Skin of body (tissue), 2 donors: ENCODE data around the gene SUSD6. TPM values are rescaled to one million over a fixed set of nuclear protein-coding genes. Genes with fewer than 3 reads are reported as not detected.
"Not testable (repeated sequence)": the region's sequence is repeated elsewhere in the genome, so short reads cannot be mapped to it uniquely, and the experiment has no call there.

ENCODE experiments used
- DNase-seq: peaks from one replicate; lab custom pipeline; 2025; lab: John Stamatoyannopoulos, UW
- total RNA-seq: library from RNA; depleted of rRNA; stranded (reverse); fragments of >200 nt; gene quantifications from one replicate; pipeline ENCODE4 v1.2.3, GENCODE V29; 2014

SUSD6 gene
- total RNA-seq, 1 donor from 2014 or later = 18.5 TPM

DNA sequence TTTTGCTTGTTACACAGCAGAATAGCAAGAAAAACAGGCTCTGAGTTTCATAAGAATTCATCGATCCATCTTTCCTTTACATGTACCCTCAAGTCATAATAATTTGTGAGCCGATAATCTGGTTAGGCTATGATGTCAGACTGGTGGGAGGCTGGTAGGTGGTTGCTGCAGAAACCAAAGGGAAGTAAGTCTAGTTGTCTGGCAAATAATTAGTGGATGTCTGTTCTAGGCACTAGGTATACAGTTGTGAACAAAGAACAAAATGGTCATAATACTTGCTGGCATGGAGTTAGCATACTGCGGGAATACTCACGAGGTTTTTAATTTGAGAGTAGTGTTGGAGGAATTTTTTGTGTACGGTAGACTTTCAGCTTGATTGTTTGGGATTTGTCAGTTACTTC is 8.8 kb downstream of the SUSD6 start:
- no peak for DNase-seq

DNA sequence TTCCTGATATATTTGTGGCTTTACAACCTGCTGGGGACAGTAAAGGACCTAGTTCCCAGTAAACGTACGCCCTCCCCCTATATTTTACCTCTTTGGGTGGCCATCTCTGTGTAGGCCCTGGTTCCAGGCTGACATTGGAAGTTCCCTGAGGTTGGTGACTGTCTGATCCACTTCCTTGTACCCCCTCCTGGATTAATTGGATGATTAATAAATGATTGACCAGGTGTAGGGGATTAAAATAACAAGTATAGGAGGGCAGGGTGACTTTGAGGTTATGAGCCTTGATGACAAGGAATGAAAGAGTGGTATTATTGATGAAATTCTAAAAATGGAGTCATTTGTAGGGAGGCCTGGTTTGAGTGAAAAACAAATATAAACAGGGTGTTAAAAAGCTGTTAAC is 9.6 kb downstream of the SUSD6 start:
- DNase-seq = no peak

DNA sequence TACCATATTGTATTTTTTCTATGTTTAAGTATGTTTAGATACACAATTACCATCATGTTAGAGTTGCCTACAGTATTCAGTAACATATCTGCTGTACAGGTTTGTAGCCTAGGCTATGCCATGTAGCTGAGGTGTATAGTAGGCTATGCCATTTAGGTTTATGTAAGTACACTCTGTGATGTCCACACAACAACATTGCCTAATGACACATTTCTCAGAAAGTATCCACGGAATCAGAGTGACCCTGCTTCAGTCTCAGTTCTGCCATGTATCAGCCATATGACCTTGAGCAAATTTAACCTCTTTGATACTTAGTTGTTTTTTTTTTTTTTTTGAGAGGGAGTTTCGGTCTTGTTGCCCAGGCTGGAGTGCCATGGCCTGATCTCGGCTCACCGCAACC is 12.7 kb downstream of the SUSD6 start:
- DNase-seq = no peak

DNA sequence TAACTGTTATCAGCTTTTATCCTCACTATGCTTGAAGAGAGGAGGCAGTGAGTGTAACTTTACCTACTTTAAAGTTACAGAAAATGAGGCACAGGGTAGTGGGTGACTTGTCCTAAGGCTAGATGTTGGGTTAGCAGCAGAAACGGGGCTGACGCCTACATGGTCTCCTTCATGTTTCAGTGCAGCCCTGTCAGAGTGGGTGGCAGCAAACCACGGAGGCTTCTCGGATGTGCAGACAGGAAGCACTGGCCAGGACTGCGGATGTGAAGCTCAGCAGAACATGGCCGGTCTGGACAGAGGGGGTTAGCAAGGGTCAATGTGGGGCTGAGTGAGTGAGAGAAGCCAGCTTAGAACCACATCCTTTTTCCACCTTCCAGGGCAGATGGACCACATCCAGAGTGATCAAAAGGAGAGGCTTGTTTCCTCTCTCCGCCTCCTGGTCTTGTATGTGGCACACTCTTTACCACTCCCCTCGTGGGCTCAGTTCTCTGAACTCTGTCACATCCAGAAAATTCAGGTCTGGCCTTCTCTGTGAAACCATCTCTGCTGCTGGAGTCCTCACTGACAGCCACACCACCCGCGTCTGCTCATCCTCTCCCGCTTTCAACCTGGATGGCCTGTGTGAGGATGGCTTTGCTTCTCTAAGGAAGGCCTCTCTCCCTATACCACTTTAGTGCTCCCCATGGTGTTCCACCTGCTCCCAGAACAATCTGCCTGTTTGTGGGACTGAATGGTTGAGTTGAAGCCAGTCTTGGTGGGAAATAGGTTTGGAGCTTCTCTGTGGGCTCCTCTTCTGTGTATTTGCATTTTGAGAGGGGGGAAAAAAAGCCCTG is 14.1 kb downstream of the SUSD6 start:
- DNase-seq = peak; percentile 49

DNA sequence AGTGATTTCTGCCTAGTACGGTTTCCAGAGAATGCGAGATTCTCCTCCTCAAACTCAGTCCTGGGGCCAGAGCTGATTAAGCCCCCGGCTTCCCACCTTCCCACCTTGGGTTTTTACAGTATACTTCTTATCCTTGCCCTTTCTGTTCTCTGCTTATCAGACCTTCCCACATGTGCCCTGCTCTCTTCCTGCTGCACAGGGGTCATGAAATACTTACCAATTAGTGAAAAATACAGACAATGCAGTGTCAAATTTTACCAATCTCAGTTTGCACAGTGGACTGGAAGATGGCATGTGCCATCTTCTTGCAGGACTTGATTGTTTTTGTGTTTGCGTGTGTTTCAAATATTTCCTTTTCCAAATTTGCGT is 14.7 kb downstream of the SUSD6 start:
- no peak for DNase-seq

DNA sequence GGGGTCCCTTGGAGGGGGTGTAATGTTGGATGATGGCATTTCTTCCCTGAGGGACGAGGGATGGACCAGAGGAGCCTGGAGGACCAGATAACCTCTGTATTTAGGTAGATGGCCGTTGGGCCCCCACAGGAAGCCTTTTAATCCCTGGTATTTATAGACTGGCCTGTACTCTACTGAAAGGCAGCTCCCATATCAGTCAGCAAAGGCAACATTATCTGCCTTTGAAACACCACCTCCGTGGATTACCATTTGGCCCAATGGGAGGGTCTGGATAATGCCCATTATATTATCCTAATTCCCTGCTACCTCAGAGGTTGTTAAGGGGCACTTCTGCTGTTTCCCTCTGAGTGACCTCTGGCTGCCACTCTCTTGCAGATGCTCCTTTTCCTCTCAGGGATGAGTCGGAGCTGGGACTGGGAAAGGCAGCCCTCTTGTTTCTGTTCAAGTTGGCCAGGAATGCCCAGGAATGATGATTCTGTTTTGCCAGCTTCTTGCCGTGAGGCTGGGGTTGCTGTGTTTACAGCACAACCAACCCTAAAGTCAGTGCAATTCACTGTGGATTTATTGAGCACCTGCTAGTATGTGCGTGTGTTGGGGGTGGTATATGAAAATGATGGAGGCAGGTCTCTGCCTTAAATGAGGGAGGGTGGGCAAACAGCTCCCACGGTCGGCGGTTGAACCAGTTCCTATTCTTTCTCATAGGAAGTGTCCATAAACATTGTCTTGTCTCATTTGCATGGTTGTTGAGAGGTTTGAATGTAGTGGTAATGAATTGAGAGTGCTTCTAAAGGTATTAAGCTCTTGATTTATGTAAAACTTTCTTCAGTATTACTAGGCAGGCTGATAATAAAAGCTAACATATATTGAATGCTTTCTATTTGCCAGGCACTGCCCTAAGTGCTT is 18.1 kb downstream of the SUSD6 start:
- DNase-seq = no peak

DNA sequence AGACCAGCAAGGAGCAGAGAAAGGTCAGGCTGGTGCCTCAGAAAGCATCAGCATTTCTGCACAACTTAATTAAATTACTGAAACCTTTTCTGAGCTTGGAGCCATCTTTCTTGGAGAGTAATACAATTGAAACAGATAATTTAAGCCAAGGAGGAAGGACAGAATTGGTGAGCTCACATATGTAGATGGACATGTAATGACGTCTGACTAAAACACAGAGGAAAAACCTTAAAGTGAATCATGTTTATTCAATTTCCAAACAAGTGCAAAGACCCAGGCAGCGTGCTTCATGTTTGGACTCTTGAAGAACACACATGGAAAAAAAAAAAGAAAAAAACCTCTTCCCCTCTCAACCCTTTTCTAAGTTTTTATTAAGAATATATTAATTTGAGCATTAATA is 19.0 kb downstream of the SUSD6 start:
- no peak for DNase-seq

DNA sequence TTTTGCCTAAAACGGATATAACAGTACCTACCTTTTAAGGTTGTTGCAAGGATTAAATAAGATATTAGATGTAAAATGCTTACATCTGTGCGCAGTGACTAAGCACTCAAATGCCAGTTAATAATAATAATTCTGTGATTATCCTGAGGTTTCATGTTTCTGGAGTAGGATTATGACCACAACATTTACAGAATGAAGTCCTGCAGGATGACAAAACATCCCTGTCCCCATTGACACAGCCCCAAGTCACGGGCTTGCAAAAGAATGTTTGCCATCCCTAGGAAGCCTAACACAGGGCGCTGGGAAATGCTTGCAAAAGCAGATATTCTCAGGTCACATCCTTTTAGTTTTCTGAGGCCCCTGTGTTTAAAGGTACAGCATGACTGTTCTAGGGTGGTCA is 20.1 kb downstream of the SUSD6 start:
- DNase-seq = no peak

DNA sequence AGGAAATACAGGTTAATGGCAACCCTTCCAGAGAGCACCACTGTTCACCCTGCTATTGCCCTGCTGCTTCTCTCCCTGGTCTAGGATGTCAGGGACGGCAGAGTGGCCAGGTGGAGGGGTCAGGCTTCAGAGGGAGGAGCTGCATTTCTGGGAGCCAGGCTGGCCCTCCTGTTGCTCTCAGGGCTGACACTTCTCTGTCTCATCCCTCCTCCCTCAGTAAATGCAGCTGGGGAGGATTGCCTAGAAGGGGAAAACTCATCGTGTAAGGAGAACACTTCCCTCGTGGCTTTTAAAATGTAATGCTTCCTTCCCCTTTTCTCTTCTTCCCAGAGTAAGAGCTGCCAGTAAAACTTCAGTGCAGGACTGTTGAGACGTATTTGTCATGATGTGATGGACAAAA is 20.8 kb downstream of the SUSD6 start:
- no peak for DNase-seq

DNA sequence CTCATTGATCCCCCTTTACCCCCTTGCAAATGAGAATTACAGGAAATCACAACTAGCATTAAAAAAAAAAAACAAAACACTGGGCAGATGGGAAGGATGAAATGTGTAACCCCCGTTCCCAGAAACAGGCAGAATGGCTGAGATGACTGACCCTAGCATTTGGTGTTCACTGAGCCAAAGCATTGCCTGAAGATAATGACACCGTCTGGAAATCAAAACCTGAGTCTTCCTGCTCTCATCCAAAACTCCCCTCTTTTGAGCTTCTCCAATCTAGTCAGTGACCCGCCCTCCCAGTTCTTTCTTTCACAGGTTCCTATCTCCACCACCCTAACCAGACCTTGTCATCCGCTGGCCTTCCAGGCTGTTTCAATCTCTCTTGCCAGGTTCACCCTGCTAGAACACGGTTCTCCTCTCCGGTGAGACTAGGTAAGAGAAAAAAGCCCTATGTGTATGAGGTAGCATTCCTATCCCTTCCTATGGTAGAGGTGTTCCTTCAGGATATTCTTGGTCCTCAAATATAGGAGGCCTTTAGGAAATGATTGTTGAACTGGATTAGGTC is 21.3 kb downstream of the SUSD6 start:
- no peak for DNase-seq

DNA sequence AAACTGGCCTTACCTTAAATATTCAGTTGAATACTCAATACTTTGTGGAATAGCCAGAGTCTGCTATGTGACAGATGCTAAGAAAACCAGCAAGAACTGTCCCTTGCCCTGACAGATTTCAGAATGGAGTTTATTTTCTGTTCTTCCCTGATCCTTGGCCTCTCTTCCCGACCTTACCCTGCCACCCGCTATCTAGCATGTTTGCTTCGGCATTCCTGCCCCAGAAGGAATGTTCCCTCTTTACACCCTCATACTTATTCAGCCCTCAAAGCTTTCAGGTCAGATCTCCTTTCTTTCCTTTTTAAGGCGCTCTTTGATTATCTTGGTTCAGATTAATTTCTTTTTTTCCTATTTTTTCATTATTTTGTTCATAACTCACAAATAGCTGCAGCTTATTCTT is 21.8 kb downstream of the SUSD6 start:
- DNase-seq = no peak

DNA sequence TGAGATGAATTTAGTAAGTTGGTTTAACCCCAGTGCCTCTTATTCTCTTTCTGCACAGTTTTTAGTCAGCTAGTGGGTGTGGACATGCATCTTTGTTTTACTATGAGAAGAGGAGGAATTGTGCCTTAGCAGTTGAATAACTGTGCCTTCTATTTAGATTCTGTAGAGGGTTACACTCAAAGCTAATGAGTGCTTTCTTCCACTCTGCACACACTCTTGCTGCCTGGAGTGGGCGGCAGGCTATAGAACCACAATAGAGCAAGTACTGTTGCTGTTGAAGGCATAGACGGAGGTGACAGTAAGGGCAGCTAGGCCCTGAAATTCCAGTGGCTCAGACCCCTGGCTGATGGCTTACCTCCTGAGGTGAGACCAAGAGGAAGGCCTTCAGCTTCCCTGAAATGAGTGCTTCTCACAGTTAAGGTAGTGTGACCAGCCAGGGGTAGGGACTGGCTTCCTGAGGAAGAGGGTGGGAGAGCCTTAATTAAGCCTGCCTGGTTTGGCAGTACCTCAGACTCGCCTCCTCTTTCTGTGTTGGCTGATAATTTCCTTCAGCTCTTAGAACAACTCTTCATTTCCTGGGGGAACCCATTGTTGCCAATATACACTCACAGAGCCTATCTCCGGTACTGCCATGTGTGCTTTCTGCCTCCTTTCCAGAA is 24.7 kb downstream of the SUSD6 start:
- DNase-seq = peak; percentile 11

DNA sequence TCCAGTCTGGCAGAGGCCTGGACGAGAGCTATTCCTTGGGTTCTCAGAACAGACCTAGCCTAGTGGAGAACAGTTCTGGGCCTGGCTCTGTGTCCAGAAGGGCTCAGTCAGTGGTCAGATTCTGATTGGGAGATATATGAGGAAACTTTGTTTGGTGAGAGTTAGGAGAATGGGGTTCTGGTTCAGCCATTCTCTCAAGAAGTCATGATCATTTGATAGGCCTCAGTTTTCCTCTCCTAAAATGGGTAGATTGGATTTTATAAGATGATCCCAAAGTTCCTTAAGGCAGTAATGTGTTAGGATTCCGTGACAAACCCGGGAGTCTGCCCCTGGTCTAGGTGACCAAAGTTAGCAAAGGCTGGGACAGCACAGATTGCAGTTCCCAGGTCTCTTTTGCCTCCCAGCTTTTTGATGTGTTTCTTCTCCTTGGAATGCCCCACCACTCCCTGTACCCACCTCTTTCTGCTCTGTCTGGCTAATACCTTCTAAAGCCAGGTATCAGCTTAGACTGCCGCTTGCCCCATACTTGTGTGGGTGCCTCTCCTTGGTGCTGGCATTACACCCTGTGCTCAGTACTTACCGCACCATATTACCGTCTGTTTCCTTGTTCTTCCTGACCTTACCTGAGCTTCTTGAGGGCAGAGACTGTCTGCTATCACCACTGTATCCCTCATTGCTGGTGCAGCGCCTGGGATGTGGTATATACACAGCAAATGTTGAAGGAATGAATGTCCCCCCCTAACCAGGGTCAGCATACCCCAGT is 25.5 kb downstream of the SUSD6 start:
- DNase-seq = no peak

DNA sequence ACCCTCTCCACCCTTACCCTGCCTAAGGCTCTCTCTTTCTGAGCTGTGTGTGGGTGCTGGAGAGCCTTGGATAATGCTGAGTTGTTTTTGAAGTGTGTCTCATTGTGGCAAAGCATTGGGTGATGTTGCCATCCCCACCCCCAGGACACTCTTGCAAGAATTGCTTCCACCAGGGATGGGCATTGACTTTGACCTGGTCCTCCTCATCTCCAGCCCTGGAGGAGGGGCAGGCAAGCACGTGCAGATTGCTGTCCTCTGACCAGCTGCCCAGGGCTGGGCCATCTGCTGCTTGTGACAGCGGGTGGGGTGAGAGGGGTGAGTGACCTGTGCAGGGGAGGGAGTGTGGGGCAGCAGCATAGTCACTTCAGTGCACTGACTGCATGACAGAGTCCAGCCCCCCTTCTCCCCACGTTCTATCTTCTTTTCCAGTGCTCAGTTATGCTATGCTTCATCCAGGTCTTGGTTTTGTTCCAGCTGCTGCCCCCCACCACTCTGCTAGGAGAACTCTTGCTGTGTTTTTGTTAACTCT is 26.2 kb downstream of the SUSD6 start:
- no peak for DNase-seq

DNA sequence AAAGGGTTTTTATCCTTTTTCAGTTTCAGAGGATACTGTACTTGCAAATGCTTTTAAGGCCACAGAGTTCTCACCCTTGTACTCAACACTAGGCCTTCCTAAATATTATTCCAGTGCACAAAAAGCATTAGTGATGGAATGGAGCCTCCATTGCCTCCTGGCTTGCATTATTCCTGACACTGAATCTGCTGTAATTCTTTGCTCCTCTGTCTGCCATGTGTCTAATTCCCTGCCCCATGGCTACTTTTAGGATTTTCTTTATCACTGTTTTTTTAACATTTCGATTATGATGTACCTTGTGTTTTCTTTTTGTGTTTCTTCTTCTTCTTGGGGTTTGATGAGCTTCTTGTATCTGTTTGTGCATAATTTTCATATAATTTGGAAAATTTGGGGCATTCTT is 29.5 kb downstream of the SUSD6 start:
- DNase-seq = no peak

DNA sequence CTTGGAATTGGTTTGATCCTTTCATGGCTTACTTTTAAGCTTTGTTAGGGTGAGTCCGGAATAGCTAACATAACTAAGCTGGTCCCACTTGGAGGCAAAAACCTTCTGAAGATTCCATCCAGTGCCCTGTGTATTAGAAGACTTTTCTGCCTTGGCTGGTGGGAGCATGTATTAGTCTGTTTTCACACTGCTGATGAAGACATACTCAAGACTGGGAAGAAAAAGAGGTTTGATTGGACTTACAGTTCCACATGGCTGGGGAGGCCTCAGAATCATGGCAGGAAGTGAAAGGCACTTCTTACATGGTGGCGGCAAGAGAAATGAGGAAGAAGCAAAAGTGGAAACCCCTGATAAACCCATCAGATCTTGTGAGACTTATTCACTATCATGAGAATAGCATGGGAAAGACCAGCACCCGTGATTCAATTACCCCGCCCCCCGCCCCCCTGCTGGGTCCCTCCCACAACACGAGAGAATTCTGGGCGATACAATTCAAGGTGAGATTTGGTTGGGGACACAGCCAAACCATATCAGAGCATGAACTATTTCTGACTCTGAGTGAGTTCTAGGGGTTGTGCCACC is 30.9 kb downstream of the SUSD6 start:
- not testable (repeated sequence) for DNase-seq

DNA sequence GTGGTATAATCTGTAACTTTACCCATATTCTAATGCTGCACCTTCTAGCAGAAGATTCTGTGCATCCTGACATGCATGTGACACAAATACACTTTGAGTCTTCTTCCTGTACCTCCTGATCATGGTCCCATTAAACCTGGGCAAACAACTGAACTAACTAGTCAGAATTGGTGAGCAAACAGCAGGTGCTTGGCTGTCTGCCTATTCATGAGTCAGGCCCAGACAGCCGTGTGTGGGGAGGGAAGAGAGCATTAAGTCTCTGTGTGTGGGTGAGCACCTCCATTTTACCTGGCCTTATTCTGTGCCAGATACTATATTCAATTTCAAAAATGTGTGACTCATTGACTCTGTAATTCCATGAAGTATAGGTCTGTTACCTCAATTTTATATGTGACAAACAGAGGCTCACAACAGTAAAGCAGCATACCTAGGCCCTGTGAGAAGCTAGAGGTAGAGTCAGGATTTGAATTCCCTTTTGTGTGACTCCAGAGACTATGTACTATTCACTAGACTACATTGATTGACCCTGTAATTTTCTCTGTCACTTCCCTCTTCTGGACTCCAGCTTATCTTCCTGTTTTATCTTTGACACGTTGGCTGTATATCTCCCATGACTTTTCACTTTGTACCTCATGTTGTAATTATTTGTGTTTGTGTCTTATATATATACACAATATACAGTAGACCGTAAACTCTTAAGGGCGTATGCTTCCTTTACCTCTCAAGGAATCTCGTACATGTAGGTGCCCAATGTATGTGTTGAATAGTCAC is 32.2 kb downstream of the SUSD6 start:
- DNase-seq = no peak

DNA sequence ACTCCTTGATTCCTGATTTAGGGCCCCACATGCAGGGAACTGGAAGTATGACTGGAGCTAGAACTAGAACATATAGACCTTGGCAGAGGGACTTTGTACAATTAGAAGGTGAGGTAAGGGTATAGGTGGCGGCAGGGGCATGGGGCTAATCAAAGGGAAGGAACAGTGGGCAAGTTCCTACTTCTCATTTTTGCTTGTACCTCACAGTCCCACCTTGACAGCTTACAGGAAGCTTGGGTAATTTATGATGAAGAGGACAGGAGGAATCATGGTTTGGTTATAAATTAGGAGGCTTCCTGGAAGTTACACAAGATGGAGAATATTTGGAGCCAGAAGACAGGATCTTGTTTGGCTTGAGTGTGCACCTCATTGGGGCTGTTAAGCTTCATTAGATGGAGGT is 33.4 kb downstream of the SUSD6 start:
- DNase-seq = no peak

DNA sequence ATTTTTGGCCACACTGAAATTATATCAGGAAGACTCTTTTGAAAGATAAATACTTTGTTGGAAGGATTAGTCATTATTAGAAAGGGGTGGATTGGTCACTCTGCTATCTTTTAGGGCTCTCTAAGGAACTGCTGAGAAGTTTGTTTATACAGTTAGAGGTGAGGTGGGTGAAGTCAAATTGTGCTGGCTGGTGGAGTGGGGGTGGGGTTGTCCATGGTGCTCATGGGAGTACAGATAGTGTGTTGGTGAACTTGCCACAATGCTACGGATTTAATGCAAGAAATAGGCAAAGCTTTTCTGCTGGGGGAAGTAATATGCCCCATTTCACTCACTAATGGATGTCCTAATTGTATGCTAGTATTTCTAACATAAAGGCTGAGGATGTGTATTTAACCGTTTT is 35.8 kb downstream of the SUSD6 start:
- DNase-seq = no peak

DNA sequence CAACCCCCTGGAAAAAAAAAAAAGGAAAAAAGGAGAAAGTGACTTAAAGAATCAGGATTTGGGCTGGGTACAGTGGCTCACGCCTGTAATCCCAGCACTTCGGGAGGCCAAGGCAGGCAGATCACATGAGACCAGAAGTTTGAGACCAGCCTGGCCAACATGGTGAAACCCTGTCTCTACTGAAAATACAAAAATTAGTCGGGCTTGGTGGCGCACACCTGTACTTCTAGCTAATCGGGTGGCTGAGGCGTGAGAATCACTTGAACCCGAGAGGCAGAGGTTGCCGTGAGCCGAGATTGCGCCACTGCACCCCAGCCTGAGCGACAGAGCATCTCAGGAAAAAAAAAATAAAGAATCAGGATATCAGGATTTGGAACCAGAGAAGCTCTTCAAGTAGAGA is 36.2 kb downstream of the SUSD6 start:
- not testable (repeated sequence) for DNase-seq
